Nephron (organoid): Measurements from ENCODE around the gene VPS39.
A peak's percentile ranks its signal among the peaks of the same experiment; 100 is the strongest.

Experiments used
- H3K27ac Mint-ChIP-seq, 3 experiments: 2 replicates each; pipeline ENCODE4 v1.8.0; 2020; ENCODE audit warnings: mixed read lengths in 3 of 3, mild to moderate bottlenecking in 2 of 3, moderate library complexity in 1 of 3
- H3K27me3 Mint-ChIP-seq: 2 replicates; pipeline ENCODE4 v1.8.0; 2021; ENCODE audit warnings: low read depth, mild to moderate bottlenecking, moderate library complexity, mixed read lengths
- H3K36me3 Mint-ChIP-seq: 2 replicates; pipeline ENCODE4 v1.8.0; 2020; ENCODE audit warnings: low read depth, mixed read lengths
- H3K4me1 Mint-ChIP-seq: 2 replicates; pipeline ENCODE4 v1.8.0; 2020; ENCODE audit warnings: mixed read lengths
- H3K4me3 Mint-ChIP-seq, 3 experiments: 2 replicates each; pipeline ENCODE4 v1.8.0; 2020; ENCODE audit warnings: mild to moderate bottlenecking in 3 of 3, mixed read lengths in 3 of 3, moderate library complexity in 2 of 3
- H3K9me3 Mint-ChIP-seq: 2 replicates; pipeline ENCODE4 v1.8.0; 2020; ENCODE audit warnings: mixed read lengths
- TF ChIP-seq, protein P1 (sequence below), 3 experiments: fragments of 200-600 bp; sonication (generic); IDR thresholded peaks; one replicate each; pipeline ENCODE4 v1.5.0; 2021; ENCODE audit warnings: antibody characterized with exemption in 3 of 3; ENCODE audit not compliant: unreplicated experiment in 3 of 3

Gene VPS39

DNA sequence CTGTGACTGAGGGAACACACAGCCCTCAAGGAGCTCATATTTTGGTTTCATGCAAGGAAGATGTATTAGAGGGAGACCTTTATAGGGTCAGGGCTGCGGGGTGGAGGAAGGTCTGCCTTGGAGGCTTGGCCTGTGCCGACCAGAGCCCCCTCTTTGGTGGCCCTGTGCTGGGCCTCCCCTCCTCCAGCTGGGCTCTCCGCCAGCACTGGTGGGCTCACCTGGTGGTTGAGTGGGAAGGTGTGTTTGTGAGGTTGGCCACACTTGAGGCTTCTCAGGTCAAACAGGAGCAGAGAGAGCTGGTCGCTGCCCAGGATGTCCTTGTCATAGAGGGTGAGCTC is 54.3 kb downstream of the VPS39 start:
- TF ChIP-seq, protein P1, sequence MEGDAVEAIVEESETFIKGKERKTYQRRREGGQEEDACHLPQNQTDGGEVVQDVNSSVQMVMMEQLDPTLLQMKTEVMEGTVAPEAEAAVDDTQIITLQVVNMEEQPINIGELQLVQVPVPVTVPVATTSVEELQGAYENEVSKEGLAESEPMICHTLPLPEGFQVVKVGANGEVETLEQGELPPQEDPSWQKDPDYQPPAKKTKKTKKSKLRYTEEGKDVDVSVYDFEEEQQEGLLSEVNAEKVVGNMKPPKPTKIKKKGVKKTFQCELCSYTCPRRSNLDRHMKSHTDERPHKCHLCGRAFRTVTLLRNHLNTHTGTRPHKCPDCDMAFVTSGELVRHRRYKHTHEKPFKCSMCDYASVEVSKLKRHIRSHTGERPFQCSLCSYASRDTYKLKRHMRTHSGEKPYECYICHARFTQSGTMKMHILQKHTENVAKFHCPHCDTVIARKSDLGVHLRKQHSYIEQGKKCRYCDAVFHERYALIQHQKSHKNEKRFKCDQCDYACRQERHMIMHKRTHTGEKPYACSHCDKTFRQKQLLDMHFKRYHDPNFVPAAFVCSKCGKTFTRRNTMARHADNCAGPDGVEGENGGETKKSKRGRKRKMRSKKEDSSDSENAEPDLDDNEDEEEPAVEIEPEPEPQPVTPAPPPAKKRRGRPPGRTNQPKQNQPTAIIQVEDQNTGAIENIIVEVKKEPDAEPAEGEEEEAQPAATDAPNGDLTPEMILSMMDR (IDR thresholded peaks at IDR 0.05; ENCODE audit: unreplicated experiment in 3 of 3) = no peak
- Mint-ChIP-seq H3K4me1 (peaks cover 31% of the 10 kb centered on the region), H3K4me3 (no peak overlapping the region), H3K36me3 (peaks cover 6% of the 10 kb centered on the region), H3K27ac (peak overlapping the region in 1 of 3 experiments; percentile 37), H3K9me3 (no peaks in the 10 kb centered on the region), H3K27me3 (no peaks in the 10 kb centered on the region)

DNA sequence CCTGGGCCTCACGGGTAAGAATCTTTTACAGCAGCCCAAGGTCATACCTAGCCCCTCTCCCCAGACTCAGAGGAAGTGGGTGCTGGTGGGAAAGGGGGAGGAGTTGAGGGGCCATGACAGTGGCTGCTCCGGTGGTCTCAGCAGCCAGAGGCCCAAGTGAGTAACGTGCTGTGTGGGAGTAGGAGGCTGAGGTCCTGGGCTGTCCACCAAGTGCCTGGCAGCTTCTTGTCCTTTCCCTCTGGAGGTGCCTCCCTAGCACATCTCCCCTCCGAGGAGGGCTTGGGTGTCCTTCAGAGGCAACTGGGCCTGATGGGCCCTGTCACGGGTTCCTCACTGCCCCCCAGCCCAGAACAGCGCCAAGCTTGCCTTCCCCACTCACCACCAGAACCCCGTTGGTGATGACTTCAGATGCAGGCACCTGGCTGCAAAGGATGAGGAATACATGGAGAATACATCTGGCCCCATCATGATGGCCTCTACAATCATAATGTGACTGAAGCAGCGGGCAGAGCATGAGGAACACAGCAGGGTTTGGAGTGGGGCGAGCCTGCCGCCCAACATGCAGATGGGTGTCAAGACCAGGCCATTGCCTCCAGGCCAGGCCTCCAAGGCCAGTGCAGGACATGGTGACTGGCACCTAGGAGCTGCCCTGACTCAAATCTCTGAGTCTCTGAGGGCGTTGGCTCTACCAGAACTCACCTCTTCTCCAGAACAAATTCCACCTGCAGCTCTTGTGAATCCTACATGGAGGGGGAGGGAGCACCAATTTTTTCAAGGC is 55.0 kb downstream of the VPS39 start:
- TF ChIP-seq, protein P1 (IDR thresholded peaks at IDR 0.05; ENCODE audit: unreplicated experiment in 3 of 3) = no peak
- Mint-ChIP-seq H3K27ac (no peak overlapping the region), H3K4me1 (peaks cover 31% of the 10 kb centered on the region), H3K9me3 (no peaks in the 10 kb centered on the region), H3K36me3 (no peaks in the 10 kb centered on the region), H3K27me3 (no peaks in the 10 kb centered on the region), H3K4me3 (no peak overlapping the region)

DNA sequence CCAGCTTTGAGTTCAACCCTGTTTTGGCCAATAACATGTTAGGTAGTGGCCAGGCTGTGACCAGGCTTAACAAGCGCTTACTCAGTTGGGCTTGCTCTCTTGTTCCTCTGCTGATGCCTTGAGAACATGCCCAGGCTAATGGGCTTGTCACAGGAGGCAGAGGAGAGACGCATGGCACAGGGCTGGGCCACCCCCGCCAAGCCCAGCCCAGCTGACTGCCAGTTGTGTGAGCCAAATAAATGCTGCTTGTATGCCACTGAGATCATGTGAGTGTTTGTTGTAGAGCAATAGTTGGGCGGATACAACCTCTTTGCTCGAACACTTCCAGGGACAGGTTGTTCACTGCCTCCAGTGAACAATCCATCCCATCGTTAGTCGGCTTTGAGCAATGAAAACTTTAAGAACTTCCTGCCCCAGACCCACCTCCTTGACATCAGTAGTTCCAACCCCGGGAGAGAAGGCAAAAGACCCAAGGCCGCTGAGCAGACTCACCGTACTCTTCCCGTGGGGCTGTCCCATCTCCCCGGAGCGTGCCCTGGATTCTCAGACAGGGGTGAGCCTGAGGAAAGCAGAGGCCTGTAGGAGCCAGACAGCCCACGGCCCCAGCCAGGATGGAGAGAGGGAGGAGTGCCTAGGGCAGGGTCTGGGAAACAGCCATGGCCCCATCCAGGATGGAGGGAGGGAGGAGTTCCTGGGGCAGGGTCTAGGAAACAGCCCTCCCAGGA is 55.7 kb downstream of the VPS39 start:
- H3K4me3 Mint-ChIP-seq = no peak overlapping the region
- no peaks in the 10 kb centered on the region for H3K36me3 Mint-ChIP-seq
- no peaks in the 10 kb centered on the region for H3K27me3 Mint-ChIP-seq
- TF ChIP-seq, protein P1 (IDR thresholded peaks at IDR 0.05; ENCODE audit: unreplicated experiment in 3 of 3) = no peak
- peaks cover 31% of the 10 kb centered on the region for H3K4me1 Mint-ChIP-seq
- peak overlapping the region; percentile 54 to 64 (median 60) for H3K27ac Mint-ChIP-seq
- no peaks in the 10 kb centered on the region for H3K9me3 Mint-ChIP-seq

DNA sequence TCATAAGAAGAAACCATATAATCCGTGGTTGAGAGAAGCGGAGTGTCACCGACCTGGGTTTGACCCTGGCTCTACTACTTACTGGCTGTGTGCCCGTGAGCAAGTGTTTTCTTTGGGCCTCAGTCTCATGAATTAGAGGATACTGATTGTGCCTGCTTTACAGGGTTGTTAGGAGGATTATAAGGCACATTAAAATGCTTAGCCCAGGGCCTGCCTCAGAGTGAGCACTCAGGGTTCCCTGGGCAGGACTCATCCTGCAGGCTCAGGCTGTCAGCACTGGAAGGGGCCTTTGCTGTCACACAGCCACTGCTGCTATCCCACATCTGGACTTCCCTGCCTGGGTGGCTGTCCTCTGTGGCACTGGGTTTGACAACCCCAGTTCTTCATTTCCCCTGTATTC is 56.4 kb downstream of the VPS39 start:
- peaks cover 31% of the 10 kb centered on the region for H3K4me1 Mint-ChIP-seq
- H3K4me3 Mint-ChIP-seq = no peak overlapping the region
- no peaks in the 10 kb centered on the region for H3K27me3 Mint-ChIP-seq
- H3K27ac Mint-ChIP-seq = peak overlapping the region; percentile 60 to 74 (median 64)
- TF ChIP-seq, protein P1 (IDR thresholded peaks at IDR 0.05; ENCODE audit: unreplicated experiment in 3 of 3) = no peak
- no peaks in the 10 kb centered on the region for H3K36me3 Mint-ChIP-seq
- no peaks in the 10 kb centered on the region for H3K9me3 Mint-ChIP-seq

DNA sequence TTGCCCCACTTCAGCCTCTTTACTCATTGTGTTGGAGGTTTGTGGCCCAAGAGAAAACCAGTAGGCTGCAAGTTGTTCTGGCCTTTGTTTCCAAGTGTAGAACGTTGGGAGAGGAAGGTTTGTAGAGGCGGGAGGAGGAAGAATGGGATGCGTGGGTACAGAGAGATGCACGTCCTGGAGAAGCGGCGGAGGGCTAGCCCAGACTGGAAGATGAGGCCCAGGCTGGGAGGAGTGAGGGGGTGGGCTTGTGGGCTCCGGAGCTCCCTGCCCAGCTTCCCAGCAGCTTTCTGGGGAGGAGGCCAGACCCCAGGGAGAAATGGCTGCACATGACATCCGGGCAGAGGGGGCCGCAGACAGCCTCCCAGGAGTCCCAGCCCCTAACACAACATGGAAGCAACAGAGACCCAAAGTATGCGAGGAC is 57.0 kb downstream of the VPS39 start:
- no peak overlapping the region for H3K4me3 Mint-ChIP-seq
- TF ChIP-seq, protein P1 (IDR thresholded peaks at IDR 0.05; ENCODE audit: unreplicated experiment in 3 of 3) = no peak

More for the DNA sequence above, 57.0 kb downstream of the VPS39 start:
- H3K9me3 Mint-ChIP-seq = no peaks in the 10 kb centered on the region
- peak overlapping the region; percentile 60 to 74 (median 61) for H3K27ac Mint-ChIP-seq
- H3K36me3 Mint-ChIP-seq = no peaks in the 10 kb centered on the region
- no peaks in the 10 kb centered on the region for H3K27me3 Mint-ChIP-seq
- peaks cover 30% of the 10 kb centered on the region for H3K4me1 Mint-ChIP-seq
